ENCODE measurements around the gene CHRNG.

CHRNG gene

GRCh38 chr2:232525199-232525598 is 14.3 kb upstream of the CHRNG start:
- H3K36me3 ChIP-seq (replicated peaks; ENCODE audit: low read depth, low read length) = no peaks in the 10 kb centered on the region
- H3K79me2 ChIP-seq (ENCODE audit: low read length) = no peaks in the 10 kb centered on the region
- no peak overlapping the region for H3K9ac ChIP-seq (ENCODE audit: low read length)
- no peak overlapping the region for H2AFZ ChIP-seq (ENCODE audit: low read depth, low read length)
- H3K9me3 ChIP-seq (ENCODE audit: insufficient read depth, low read length) = no peaks in the 10 kb centered on the region
- H4K20me1 ChIP-seq (ENCODE audit: insufficient read depth, low read length) = no peaks in the 10 kb centered on the region
- H3K27me3 ChIP-seq (ENCODE audit: low read depth, low read length) = no peaks in the 10 kb centered on the region
- H3K27ac ChIP-seq (ENCODE audit: low read length) = no peak overlapping the region
- H3K4me2 ChIP-seq (ENCODE audit: low read length) = no peak overlapping the region
- no peaks in the 10 kb centered on the region for H3K4me1 ChIP-seq (ENCODE audit: low read length)
- no peak overlapping the region for H3K4me3 ChIP-seq (ENCODE audit: low read length)
- TF ChIP-seq, protein P1, sequence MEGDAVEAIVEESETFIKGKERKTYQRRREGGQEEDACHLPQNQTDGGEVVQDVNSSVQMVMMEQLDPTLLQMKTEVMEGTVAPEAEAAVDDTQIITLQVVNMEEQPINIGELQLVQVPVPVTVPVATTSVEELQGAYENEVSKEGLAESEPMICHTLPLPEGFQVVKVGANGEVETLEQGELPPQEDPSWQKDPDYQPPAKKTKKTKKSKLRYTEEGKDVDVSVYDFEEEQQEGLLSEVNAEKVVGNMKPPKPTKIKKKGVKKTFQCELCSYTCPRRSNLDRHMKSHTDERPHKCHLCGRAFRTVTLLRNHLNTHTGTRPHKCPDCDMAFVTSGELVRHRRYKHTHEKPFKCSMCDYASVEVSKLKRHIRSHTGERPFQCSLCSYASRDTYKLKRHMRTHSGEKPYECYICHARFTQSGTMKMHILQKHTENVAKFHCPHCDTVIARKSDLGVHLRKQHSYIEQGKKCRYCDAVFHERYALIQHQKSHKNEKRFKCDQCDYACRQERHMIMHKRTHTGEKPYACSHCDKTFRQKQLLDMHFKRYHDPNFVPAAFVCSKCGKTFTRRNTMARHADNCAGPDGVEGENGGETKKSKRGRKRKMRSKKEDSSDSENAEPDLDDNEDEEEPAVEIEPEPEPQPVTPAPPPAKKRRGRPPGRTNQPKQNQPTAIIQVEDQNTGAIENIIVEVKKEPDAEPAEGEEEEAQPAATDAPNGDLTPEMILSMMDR (IDR thresholded peaks at IDR 0.05; ENCODE audit: low read depth, low read length) = no peak
- no peak for TF ChIP-seq EZH2phosphoT487 (IDR thresholded peaks at IDR 0.05; ENCODE audit: low read depth)

DNA sequence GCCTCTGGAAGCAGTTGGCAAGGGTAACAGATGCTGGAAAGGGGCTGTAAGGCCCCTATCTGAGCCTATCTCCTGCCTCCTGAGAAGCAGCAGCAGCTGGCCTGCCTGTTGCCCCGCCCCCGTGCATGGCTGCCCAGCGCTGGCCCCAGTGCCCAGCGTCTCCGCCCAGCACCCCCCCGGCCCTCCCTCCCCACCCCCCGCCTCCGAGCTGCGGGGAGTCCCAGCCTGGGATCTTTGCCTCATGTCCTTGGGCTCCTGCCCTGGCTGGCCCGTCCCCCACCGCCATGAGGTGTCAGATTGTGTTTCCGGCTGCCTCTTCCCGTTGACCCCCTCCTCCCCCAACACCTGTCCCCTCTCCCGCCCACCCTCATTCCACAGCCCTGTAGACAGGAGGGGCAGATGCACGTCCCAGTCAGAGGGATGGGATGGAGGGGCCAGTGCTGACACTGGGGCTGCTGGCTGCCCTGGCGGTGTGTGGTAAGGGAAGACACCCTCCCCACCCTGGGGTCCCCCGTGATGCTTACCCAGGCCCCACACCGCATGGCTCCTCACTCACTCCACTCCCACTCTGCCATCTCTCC is 13.6 kb upstream of the CHRNG start, which contains the start of gene CHRND:
CHRND (plus strand) TSS at position 370 of the 581 bp plus-strand sequence; CDS start at position 426, 56 bp downstream.
- Histone ChIP-seq H3K79me2 (ENCODE audit: low read length) (no peaks in the 10 kb centered on the region), H3K4me3 (ENCODE audit: low read length) (no peak within 1 kb of the TSS), H3K27me3 (ENCODE audit: low read depth, low read length) (no peaks in the 10 kb centered on the region), H3K9ac (ENCODE audit: low read length) (no peak within 1 kb of the TSS), H3K4me1 (ENCODE audit: low read length) (no peaks in the 10 kb centered on the region), H2AFZ (ENCODE audit: low read depth, low read length) (no peak within 1 kb of the TSS), H4K20me1 (ENCODE audit: insufficient read depth, low read length) (no peaks in the 10 kb centered on the region), H3K27ac (ENCODE audit: low read length) (no peak within 1 kb of the TSS), H3K36me3 (replicated peaks; ENCODE audit: low read depth, low read length) (no peaks in the 10 kb centered on the region), H3K4me2 (ENCODE audit: low read length) (no peak within 1 kb of the TSS), H3K9me3 (ENCODE audit: insufficient read depth, low read length) (no peaks in the 10 kb centered on the region)
- no peak for TF ChIP-seq EZH2phosphoT487 (IDR thresholded peaks at IDR 0.05; ENCODE audit: low read depth)
- TF ChIP-seq, protein P1 (IDR thresholded peaks at IDR 0.05; ENCODE audit: low read depth, low read length) = no peak

- no peaks in the 10 kb centered on the region for H3K36me3 ChIP-seq (replicated peaks; ENCODE audit: low read depth, low read length)
- no peak overlapping the region for H3K9ac ChIP-seq (ENCODE audit: low read length)
- no peak overlapping the region for H3K4me3 ChIP-seq (ENCODE audit: low read length)
- no peak overlapping the region for H3K27ac ChIP-seq (ENCODE audit: low read length)
- H3K79me2 ChIP-seq (ENCODE audit: low read length) = no peaks in the 10 kb centered on the region
- no peaks in the 10 kb centered on the region for H4K20me1 ChIP-seq (ENCODE audit: insufficient read depth, low read length)
- no peaks in the 10 kb centered on the region for H3K4me1 ChIP-seq (ENCODE audit: low read length)
- no peak overlapping the region for H3K4me2 ChIP-seq (ENCODE audit: low read length)
- TF ChIP-seq EZH2phosphoT487 (IDR thresholded peaks at IDR 0.05; ENCODE audit: low read depth) = no peak
- TF ChIP-seq, protein P1 (IDR thresholded peaks at IDR 0.05; ENCODE audit: low read depth, low read length) = no peak
- no peaks in the 10 kb centered on the region for H3K9me3 ChIP-seq (ENCODE audit: insufficient read depth, low read length)
- no peaks in the 10 kb centered on the region for H3K27me3 ChIP-seq (ENCODE audit: low read depth, low read length)
- no peak overlapping the region for H2AFZ ChIP-seq (ENCODE audit: low read depth, low read length)
These were observed 13.0 kb upstream of the CHRNG start for GRCh38 chr2:232526372-232526941.

- Histone ChIP-seq H3K27ac (ENCODE audit: low read length) (no peak overlapping the region), H4K20me1 (ENCODE audit: insufficient read depth, low read length) (no peaks in the 10 kb centered on the region), H3K36me3 (replicated peaks; ENCODE audit: low read depth, low read length) (no peaks in the 10 kb centered on the region), H3K9ac (ENCODE audit: low read length) (no peak overlapping the region), H2AFZ (ENCODE audit: low read depth, low read length) (no peak overlapping the region), H3K4me2 (ENCODE audit: low read length) (no peak overlapping the region), H3K4me1 (ENCODE audit: low read length) (no peaks in the 10 kb centered on the region), H3K9me3 (ENCODE audit: insufficient read depth, low read length) (no peaks in the 10 kb centered on the region), H3K79me2 (ENCODE audit: low read length) (no peaks in the 10 kb centered on the region), H3K4me3 (ENCODE audit: low read length) (no peak overlapping the region), H3K27me3 (ENCODE audit: low read depth, low read length) (no peaks in the 10 kb centered on the region)
- TF ChIP-seq, protein P1 (IDR thresholded peaks at IDR 0.05; ENCODE audit: low read depth, low read length) = no peak
- no peak for TF ChIP-seq EZH2phosphoT487 (IDR thresholded peaks at IDR 0.05; ENCODE audit: low read depth)
These were observed 11.5 kb upstream of the CHRNG start for GRCh38 chr2:232527905-232528470.

Data from OCI-LY3 (cell line).